GM11168 (cell line): ENCODE measurements around the gene PTPRQ.

Experiments
- in situ Hi-C: fragments of 300-500 bp; cut with MboI; formaldehyde crosslinking; loops from one replicate; pipeline ENCODE4 v1.12.0; 2022; ENCODE audit warnings: low sequenced_read_pairs; ENCODE audit not compliant: unreplicated experiment

PTPRQ gene

DNA sequence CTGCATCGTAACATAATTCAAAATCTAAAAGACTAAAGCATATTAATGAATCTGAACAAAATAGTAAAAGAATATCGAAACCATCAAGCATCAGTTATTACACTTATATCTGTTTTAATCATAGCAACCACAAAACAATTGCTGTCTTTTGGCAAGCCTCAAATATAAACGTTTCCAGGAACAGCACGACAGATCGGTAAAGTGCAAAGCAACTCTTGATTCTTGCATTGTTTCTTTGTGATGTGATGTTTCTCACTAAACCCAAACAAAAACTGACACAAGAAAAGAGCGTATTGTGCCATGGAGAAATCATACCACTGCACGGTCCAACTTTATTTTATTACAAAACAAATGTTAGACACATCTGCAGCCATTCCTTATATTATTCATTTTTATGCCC, 254.2 kb downstream of the PTPRQ start:
- in situ Hi-C loops = no loop called here

GRCh38 chr12:80698847-80699542, 255.0 kb downstream of the PTPRQ start:
- in situ Hi-C loops = no loop called here

DNA sequence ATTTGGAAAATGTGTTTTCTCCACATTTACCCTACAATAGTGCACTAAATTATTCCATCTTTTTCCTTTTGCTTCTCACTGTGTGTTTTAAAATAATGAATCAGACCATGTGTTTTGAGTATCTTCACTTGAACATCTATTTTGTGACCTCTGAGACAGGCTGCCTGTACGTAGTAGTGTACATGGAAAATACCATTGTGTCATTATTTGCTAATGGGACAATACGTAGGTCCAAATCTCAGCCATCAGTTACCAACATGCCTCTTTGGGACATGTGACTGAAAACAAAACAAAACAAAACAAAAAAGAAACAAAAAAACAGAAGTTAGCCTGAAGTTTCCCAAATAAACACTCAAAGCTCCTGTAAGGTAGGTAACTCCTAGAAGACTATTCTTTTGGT, 256.3 kb downstream of the PTPRQ start:
- in situ Hi-C loops = no loop called here

DNA sequence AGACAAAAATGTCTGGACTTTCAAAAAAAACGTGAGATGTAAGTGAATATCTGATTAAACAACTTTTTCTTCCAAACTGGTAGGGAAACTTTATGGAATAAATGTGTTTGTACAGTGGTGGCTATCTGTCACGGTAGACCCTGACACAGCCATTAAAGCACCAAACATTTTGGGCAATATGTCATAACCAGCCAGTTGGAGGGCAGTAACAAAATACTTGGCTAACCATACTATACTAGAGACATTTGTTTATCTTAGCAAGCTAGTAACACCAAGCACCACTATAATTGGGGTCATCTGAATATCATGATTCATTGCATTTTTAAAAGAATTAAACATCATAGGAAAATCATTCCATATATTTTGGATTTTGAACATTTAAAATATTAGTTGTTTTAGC, 257.4 kb downstream of the PTPRQ start:
- in situ Hi-C loops = no loop called here

- in situ Hi-C loops = no loop called here
Measured at GRCh38 chr12:80702889-80703805, 259.1 kb downstream of the PTPRQ start.

DNA sequence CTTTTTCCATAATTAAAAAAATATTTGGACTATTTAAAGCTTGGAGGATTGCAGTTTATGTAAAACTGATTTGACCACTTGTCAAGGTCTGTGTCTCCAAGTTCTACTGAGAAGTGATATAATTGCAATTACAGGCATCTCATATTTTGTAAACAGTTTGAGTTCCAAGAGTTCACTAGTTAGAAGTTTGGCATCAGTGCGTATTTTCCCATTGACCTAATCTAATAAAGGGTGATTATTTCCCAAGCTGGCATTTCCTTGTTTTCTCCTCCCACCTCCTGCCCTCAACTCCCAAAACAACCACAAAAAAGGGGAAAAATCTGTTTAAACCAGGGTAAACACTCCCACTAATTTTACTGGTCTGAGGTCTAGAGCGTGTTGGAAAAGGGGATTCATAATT, 260.4 kb downstream of the PTPRQ start:
- in situ Hi-C loops = no loop called here

- in situ Hi-C loops = no loop called here
Measured at GRCh38 chr12:80707126-80707829, 263.2 kb downstream of the PTPRQ start, which contains the start of gene MYF6. Gene MYF6, plus strand, starts transcription at chr12:80707634. Its CDS starts 86 bp downstream, at chr12:80707720.

DNA sequence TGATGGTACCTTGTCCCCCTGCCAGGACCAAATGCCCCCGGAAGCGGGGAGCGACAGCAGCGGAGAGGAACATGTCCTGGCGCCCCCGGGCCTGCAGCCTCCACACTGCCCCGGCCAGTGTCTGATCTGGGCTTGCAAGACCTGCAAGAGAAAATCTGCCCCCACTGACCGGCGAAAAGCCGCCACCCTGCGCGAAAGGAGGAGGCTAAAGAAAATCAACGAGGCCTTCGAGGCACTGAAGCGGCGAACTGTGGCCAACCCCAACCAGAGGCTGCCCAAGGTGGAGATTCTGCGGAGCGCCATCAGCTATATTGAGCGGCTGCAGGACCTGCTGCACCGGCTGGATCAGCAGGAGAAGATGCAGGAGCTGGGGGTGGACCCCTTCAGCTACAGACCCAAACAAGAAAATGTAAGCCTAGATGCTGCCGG, 263.8 kb downstream of the PTPRQ start:
- in situ Hi-C loops = no loop called here

DNA sequence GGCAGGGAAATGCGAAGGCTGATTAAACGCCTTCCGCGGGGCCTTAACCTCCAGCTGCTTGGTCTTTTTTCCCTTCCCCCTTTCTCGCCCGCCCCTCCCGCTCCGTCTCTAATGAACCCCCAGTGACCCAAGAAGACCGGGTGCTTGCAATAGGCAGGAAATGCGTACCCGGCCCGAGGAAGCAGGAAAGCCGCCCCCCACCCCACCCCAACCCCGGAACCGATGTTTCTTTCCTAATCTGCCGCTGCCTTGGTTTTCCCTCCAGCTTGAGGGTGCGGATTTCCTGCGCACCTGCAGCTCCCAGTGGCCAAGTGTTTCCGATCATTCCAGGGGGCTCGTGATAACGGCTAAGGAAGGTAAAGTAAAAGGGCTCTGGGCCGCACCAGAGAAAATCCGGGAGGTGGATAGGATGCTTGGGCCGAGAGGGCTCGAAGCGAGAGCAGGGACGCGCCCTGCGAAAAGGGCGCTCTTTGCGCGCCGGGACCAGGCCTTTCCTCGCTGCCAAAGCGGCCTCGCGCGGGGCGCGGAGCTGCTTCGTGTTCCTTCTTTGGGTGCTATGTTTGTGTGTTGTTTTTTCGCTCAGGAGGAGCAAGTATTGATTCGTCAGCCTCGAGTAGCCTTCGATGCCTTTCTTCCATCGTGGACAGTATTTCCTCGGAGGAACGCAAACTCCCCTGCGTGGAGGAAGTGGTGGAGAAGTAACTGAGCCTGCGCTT, 264.4 kb downstream of the PTPRQ start:
- in situ Hi-C loops = no loop called here

GRCh38 chr12:80708975-80709328, 264.9 kb downstream of the PTPRQ start:
- in situ Hi-C loops = no loop called here

DNA sequence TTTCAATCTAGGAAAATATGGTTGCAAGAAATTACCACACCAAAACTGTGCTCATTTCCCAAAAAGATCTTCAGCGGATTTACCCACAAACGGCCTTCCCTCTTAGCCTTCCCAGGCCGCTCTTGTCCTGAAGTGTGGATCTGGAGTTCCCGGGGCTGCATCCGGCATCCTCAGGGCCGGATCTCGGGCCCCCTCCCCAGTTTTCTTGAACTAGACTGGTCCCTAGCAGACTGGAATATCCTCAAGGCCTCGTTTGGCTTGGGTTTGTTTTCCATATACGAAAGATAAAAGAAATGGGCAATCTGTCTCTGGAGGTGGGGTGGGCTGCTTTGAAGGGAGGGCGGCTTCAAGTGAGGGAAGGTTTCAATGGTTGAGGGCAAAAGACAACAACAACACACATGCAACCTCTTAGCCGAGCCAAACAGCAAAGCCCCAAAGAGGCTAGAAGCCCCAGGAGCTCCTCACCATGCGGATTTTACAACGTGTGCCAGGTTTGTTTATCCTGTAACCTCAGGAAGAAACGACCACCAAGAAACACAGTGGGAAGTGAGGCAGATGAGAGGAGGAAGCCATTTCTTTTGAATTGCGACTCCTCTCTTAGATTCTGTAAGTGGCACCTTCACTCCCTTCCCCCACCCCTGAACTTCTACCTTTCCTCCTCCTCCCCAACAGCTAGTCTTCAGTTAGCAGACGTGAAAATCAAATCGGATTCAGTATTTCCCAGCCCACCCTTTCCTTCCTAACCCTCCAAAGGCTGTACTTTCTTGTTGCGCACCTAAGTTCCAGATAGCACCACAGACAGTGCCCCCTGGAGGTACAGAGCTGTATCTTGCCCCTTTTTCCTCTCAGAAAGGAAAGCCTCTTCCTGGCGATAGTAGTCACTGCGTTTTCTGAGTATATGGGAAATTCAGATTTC, 266.0 kb downstream of the PTPRQ start:
- in situ Hi-C loops = no loop called here

GRCh38 chr12:80710727-80711449, 266.9 kb downstream of the PTPRQ start:
- in situ Hi-C loops = no loop called here

- in situ Hi-C loops = no loop called here
Measured at GRCh38 chr12:80711866-80712265, 267.8 kb downstream of the PTPRQ start.

DNA sequence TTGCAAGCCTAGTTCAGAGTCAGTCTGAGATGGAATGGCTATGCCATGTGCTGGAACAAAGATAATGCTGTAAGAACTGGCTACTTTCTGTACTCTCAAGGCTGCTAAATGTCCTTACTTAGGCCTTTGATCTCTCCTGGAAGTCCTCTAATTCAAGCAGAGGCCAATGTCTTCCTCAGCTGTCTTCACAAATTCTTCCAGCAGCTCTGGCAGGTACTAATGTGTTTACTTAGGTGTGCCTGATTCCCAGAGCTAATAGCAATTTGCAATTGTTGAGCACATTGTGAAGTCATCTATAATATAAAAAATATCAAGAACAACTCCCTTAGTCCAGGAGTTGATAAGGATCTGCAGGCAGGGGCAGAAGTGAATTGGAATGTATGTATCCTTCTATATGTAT, 268.8 kb downstream of the PTPRQ start:
- in situ Hi-C loops = no loop called here

DNA sequence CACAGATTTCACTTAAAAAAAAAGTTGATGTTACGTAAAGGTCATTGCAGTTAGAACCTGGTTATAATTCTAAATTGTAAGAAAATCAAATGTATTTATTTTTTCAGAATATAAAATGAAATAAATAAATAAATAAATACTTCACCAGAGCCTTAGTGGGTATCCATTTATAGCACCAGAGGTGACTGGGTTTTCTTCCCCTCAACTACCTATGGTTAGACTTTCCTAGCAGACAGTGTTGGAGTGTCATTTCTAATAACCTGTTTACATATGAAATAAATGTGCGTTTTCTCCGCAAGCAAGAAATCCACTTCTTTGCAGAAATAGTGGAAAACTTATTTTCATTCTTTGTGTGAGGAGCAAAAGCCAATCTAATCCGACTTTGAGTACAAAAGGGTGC, 269.4 kb downstream of the PTPRQ start:
- in situ Hi-C loops = no loop called here

DNA sequence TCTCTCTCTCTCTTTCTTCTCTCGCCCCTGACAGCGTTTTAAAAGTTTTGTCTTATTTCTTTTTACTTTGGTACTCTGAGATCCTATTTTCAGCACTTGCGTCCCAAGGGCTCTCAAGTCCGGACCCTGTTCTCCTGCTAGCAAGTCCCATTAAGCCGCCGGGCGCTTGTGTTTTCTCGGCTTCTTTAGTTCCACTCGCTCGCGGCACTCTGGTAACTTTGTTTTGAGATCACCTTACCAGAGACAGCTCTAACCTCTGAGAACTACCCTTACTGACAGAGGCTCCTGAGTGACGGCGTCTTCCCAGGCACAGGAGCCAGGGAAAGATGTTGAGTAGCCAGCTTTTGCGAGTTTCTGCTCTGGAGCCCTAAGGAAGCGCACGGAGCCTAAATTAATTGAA, 270.0 kb downstream of the PTPRQ start:
- in situ Hi-C loops = no loop called here

DNA sequence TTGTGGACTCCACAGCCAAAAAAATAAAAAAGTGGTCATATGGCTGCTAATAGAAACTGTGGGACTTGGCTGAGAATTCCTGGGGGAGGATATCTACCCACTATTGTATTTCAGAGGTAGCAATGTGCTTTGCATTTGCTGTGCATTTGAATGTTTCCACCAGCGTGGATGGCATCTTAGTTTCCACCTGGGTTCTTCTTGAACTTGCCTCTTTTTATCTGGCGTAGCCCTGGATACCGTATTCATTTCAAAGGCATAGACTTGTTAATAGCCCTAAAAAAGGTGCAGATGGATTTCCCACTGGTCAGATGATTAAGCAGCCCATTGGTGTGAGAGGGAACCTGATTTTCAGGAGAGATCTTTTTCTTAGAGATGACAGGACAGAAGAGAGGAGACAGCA, 270.8 kb downstream of the PTPRQ start:
- in situ Hi-C loops = no loop called here

DNA sequence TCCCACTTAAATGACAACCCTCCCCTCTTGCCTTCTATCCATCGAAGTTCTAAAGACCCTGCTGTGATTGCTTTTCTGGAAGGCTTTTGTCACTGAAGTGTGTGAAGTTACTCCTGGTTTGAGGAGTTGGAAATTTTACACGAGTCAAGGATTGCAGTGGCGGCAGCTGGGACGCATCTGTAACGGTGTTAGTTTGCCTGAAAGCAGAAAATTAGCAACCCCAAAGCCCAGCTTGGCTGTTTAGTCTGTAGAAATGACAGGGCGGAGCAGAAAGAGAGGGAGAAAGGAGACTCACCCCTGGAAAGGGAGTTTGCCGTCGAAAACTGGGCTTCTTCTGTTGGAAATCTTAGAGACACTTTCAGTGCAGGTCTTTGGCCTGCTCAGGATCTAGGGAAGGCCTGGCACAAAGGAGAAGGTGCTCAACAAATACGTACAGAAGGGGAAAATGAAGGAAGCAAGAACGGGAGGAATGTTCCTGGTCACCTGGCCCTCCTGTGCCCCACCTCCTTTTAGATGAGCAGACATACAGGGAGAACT, 271.7 kb downstream of the PTPRQ start:
- in situ Hi-C loops = no loop called here
